Natural killer cell (primary cell): ENCODE data around the gene NLGN2. TPM values are rescaled to one million over a fixed set of nuclear protein-coding genes. Genes with fewer than 3 reads are reported as not detected.

Source experiments
- ATAC-seq, 3 donors: fragments of 150-1000 bp in 2 of 3; fragments of 200-7000 bp in 1 of 3; cut with Tn5 transposase; 1 replicate in 1 of 3; 2 replicates in 2 of 3; pipeline ENCODE4 v1.10.0; 2021; ENCODE audit warnings: mild to moderate bottlenecking in 2 of 3, moderate library complexity in 2 of 3
- DNase-seq, 2 donors: peaks; one replicate each; pipeline versions ENCODE4 v3.0.0 to v3.0.0-alpha.2; 2013 to 2021; ENCODE audit warnings: mixed read lengths in 1 of 2
- H3K27ac ChIP-seq: one replicate; pipeline ENCODE4 v1.5.1; 2013; ENCODE audit warnings: mild to moderate bottlenecking, low read length
- H3K27me3 ChIP-seq: one replicate; pipeline ENCODE4 v1.6.1; 2013; ENCODE audit warnings: low read length; ENCODE audit not compliant: control insufficient read depth, insufficient read depth
- H3K36me3 ChIP-seq: one replicate; pipeline ENCODE4 v1.6.1; 2013; ENCODE audit warnings: low read length; ENCODE audit not compliant: control insufficient read depth, insufficient read depth
- H3K4me1 ChIP-seq: one replicate; pipeline ENCODE4 v1.6.1; 2013; ENCODE audit warnings: low read length; ENCODE audit not compliant: control insufficient read depth, insufficient read depth
- H3K4me3 ChIP-seq: one replicate; pipeline ENCODE4 v1.5.1; 2013; ENCODE audit warnings: low read length
- H3K9me3 ChIP-seq: one replicate; pipeline ENCODE4 v1.6.1; 2013; ENCODE audit warnings: low read length; ENCODE audit not compliant: control insufficient read depth, insufficient read depth
- H3K27ac Mint-ChIP-seq, 2 donors: one replicate each; pipeline ENCODE4 v1.8.0; 2022; ENCODE audit warnings: mild to moderate bottlenecking in 2 of 2, mixed read lengths in 2 of 2, moderate library complexity in 1 of 2
- H3K27me3 Mint-ChIP-seq, 2 donors: one replicate each; pipeline ENCODE4 v1.8.0; 2022; ENCODE audit warnings: low read depth in 2 of 2, mixed read lengths in 2 of 2
- H3K36me3 Mint-ChIP-seq: one replicate; pipeline ENCODE4 v1.8.0; 2022; ENCODE audit warnings: mixed read lengths
- H3K4me1 Mint-ChIP-seq, 2 donors: one replicate each; pipeline ENCODE4 v1.8.0; 2022; ENCODE audit warnings: mixed read lengths in 2 of 2
- H3K4me3 Mint-ChIP-seq: one replicate; pipeline ENCODE4 v1.8.0; 2022; ENCODE audit warnings: mild to moderate bottlenecking, moderate library complexity, mixed read lengths
- H3K9me3 Mint-ChIP-seq, 2 donors: one replicate each; pipeline ENCODE4 v1.8.0; 2022; ENCODE audit warnings: mixed read lengths in 2 of 2
- WGBS: methylation state at CpG from one replicate; pipeline ENCODE4 v1.1.7; 2013; ENCODE audit warnings: missing lambda C conversion rate; ENCODE audit not compliant: insufficient coverage; 5-methylcytosine and 5-hydroxymethylcytosine counted together
- intact Hi-C: fragments of 100-400 bp; cut with micrococcal nuclease; formaldehyde crosslinking; loops from one replicate; pipeline ENCODE4 v1.14.2; 2022
- total RNA-seq, 4 donors: library from RNA; stranded (reverse); fragments of 120-200 nt in 1 of 4; gene quantifications; one replicate each; pipeline versions ENCODE4 v1.2.3 to v1.2.4, GENCODE V29; 2013 to 2022
- TF ChIP-seq, protein P1 (sequence below): fragments of 200-600 bp; IDR thresholded peaks from one replicate; pipeline ENCODE4 v1.8.0; 2022; ENCODE audit warnings: antibody characterized with exemption

NLGN2 gene
- total RNA-seq, 3 donors from 2014 or later (not counting 1 experiment from before 2014, with no cell fraction given): 2.8 to 3.4 (median 3.1) TPM

DNA sequence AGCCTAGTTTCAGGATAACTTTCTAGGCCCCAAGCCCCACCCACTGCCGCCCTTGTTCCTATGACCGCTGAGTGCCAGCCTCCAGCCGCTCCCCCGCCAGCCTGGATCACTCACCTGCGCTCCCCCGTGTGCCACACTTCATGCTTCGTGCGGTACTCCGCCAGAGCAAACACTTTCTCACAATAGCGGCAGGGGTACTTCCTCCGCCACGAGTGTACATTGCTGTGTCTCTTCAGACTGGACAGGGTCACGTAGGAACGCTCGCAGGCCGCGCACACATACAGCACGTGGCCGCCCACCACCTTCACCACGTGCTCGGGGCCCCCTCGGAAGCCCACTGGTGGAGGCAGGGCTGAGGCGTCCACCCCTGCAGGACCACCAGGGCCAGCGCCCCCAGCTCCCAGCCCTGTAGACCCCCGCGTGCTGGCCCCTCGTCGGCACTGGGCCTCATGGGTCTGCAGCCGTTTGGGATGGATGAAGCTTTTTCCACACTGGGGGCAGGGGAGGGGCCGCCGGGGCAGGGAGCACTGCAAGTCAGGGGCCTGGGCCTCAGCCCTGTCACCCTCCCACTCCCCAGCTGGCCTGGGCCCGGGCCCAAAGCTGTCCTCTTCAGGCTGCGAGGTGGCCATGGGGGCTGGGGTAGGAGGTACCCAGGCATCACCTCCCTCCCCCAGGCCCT is 58.1 kb downstream of the NLGN2 start:
- TF ChIP-seq, protein P1, sequence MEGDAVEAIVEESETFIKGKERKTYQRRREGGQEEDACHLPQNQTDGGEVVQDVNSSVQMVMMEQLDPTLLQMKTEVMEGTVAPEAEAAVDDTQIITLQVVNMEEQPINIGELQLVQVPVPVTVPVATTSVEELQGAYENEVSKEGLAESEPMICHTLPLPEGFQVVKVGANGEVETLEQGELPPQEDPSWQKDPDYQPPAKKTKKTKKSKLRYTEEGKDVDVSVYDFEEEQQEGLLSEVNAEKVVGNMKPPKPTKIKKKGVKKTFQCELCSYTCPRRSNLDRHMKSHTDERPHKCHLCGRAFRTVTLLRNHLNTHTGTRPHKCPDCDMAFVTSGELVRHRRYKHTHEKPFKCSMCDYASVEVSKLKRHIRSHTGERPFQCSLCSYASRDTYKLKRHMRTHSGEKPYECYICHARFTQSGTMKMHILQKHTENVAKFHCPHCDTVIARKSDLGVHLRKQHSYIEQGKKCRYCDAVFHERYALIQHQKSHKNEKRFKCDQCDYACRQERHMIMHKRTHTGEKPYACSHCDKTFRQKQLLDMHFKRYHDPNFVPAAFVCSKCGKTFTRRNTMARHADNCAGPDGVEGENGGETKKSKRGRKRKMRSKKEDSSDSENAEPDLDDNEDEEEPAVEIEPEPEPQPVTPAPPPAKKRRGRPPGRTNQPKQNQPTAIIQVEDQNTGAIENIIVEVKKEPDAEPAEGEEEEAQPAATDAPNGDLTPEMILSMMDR: no peak
- Mint-ChIP-seq H3K9me3 (no peaks in the 10 kb centered on the region), H3K27me3 (no peaks in the 10 kb centered on the region), H3K4me1 (peaks cover 11 to 30% of the 10 kb centered on the region in 2 donors), H3K36me3 (no peaks in the 10 kb centered on the region), H3K4me3 (no peak overlapping the region), H3K27ac (peak overlapping the region in 1 of 2 donors; percentile 82)
- intact Hi-C loops: no loop called here
- DNase-seq (no peak), ATAC-seq (no peak)
- 96% methylated on average over 33 of the region's 33 CpGs for WGBS
- Histone ChIP-seq H3K9me3 (no peaks in the 10 kb centered on the region), H3K36me3 (peaks cover 35% of the 10 kb centered on the region), H3K27ac (no peak overlapping the region), H3K4me1 (peaks cover 12% of the 10 kb centered on the region), H3K27me3 (no peaks in the 10 kb centered on the region), H3K4me3 (no peak overlapping the region)

DNA sequence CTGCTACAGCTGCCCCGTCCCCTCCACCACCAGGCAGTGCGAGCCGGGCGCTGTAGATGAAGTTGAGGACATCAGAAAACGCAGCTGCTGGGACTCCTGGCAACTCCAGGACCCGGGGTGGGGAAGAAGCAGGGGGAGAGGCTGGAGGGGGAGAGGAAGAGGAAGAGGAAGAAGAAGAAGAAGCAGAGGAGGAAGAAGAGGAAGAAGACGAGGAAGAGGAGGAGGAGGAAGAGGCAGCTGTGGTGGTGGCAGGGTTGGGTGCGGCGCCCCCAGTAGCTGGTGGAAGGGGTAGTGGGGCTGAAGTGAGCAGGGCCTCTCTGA is 58.6 kb downstream of the NLGN2 start:
- H3K4me1 Mint-ChIP-seq: peaks cover 8 to 27% of the 10 kb centered on the region in 2 donors
- Histone ChIP-seq H3K27ac (no peak overlapping the region), H3K4me1 (peaks cover 14% of the 10 kb centered on the region), H3K4me3 (no peak overlapping the region), H3K9me3 (no peaks in the 10 kb centered on the region), H3K36me3 (peaks cover 35% of the 10 kb centered on the region), H3K27me3 (no peaks in the 10 kb centered on the region)
- intact Hi-C loops: no loop called here
- 93% methylated on average over 9 of the region's 9 CpGs for WGBS
- DNase-seq (no peak), ATAC-seq (no peak)
- no peak overlapping the region for H3K4me3 Mint-ChIP-seq
- no peaks in the 10 kb centered on the region for H3K36me3 Mint-ChIP-seq
- TF ChIP-seq, protein P1: no peak
- H3K27ac Mint-ChIP-seq: peak overlapping the region; percentile 46 to 82
- H3K9me3 Mint-ChIP-seq: no peaks in the 10 kb centered on the region
- H3K27me3 Mint-ChIP-seq: no peaks in the 10 kb centered on the region

DNA sequence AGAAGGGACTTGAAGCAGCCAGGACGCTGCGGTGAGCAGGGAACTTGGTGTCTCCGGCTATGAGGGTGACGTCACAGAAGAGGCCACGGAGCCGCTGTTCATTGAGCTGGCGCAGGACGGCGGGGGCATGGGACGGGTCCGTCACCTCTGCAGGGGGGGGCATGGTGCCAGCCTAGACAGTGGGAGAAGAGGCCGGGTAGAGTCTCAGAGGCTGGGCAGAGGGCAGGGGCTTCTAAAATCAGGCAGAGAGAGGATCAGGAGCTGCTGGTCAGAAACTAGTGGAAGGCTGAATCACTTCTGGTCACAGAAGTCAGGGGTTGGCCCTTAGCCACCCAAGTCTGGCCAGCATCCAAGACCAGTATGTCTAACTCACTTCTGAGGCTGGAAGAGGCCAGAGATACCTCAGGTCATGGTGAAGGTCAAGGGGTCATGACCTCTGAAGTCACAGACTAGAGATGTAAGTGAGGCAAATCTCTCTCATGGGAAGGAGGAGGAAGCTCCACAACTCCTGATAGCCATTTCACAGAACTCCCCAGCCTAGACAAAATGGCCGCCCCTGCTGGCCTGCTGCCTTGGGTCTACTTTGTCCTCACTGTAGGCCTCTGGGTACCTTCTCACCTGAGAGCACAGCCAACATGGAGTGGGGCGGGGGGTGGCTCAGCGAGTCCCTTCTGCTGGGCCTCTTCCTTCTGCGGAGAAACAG is 59.1 kb downstream of the NLGN2 start:
- Mint-ChIP-seq H3K9me3 (no peaks in the 10 kb centered on the region), H3K27ac (peak overlapping the region; percentile 46 to 82)
- ATAC-seq: peak in 2 of 3 donors; percentile 13 to 17

More for the DNA sequence above, 59.1 kb downstream of the NLGN2 start:
- TF ChIP-seq, protein P1: no peak
- Histone ChIP-seq H3K27ac (no peak overlapping the region), H3K36me3 (peaks cover 35% of the 10 kb centered on the region), H3K4me1 (peaks cover 19% of the 10 kb centered on the region), H3K9me3 (no peaks in the 10 kb centered on the region), H3K27me3 (no peaks in the 10 kb centered on the region), H3K4me3 (no peak overlapping the region)
- Mint-ChIP-seq H3K4me3 (no peak overlapping the region), H3K4me1 (peaks cover 13 to 31% of the 10 kb centered on the region in 2 donors), H3K36me3 (no peaks in the 10 kb centered on the region), H3K27me3 (no peaks in the 10 kb centered on the region)
- intact Hi-C loops: no loop called here
- DNase-seq: no peak
- WGBS: 85% methylated on average over 16 of the region's 16 CpGs
